NCI-H2227 (cell line): Measurements from ENCODE around the gene TSEN2.
"Not testable (repeated sequence)": the region's sequence is repeated elsewhere in the genome, so short reads cannot be mapped to it uniquely, and the experiment has no call there.

Source experiments
- DNase-seq: peaks from one replicate; lab custom pipeline; 2025; ENCODE audit not compliant: unreplicated experiment; lab: John Stamatoyannopoulos, UW

The TSEN2 gene

DNA sequence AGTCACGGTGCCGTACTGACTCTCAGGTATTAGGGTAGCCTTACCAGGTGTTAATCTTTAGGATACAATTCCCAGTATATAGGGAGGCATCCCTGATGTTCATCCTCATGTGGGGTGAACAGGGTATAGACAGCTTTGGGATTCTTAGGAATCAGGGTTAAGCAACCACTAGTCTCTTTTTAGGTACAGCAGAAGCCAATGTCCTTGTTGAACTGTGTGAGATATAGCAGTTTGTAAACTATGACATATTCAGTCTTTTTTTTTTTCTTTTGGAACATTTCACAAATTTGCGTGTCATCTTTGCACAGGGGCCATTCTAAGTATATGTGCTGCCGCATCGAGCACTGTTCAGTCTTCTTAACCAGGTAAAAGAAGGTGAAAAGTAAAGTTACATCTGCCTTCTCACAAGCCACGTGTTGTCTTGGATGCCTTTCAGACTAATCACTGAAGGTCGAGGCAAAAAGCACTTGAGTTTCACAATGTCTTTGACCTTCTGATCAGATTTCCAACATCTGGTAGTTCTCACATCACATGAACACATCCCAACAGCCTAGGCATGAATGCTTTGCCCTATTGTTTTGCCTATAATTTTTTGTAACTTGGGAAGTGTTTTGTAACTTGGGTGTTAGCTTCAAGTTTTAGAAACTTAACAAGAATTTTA is 17.2 kb downstream of the TSEN2 start:
- no peak for DNase-seq

DNA sequence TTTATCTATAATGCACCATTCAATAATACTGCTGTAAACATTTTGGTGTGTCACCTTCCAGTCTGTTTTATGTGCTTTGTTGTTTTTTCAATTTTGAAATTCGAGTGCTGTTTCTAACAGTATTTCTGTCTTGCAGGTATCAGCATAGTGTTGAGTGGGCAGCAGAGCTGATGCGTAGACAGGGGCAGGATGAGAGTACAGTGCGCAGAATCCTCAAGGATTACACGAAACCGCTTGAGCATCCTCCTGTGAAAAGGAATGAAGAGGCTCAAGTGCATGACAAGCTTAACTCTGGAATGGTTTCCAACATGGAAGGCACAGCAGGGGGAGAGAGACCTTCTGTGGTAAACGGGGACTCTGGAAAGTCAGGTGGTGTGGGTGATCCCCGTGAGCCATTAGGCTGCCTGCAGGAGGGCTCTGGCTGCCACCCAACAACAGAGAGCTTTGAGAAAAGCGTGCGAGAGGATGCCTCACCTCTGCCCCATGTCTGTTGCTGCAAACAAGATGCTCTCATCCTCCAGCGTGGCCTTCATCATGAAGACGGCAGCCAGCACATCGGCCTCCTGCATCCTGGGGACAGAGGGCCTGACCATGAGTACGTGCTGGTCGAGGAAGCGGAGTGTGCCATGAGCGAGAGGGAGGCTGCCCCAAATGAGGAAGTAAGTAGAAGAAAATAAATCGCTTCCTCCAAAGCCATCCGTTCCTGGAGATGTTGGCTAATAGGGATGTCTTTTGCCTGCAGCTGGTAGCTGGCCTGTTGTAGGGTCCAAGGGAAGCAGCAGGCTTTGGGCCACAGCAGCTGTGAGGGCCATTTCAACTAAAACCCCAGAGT is 19.1 kb downstream of the TSEN2 start:
- no peak for DNase-seq

DNA sequence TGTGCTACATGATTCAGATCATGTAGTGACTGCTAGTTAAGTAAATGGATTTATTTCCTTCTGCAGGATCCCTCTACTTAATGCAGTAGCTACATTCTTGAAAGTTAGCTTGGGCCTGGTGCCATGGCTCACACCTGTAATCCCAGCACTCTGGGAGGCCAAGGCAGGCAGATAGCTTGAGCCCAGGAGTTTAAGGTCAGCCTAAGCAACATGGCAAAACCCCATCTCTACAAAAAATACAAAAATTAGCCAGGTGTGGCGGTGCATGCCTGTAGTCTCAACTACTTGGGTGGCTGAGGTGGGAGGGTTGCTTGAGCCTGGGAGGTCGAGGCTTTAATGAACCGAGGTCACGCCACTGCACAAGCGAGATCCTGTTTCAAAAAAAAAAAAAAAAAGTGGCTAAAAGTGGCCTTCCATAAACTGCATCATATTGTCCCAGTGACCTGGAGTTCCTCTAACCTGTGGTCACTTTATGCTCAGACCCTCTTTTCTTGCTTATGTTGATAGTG is 22.0 kb downstream of the TSEN2 start:
- no peak for DNase-seq

DNA sequence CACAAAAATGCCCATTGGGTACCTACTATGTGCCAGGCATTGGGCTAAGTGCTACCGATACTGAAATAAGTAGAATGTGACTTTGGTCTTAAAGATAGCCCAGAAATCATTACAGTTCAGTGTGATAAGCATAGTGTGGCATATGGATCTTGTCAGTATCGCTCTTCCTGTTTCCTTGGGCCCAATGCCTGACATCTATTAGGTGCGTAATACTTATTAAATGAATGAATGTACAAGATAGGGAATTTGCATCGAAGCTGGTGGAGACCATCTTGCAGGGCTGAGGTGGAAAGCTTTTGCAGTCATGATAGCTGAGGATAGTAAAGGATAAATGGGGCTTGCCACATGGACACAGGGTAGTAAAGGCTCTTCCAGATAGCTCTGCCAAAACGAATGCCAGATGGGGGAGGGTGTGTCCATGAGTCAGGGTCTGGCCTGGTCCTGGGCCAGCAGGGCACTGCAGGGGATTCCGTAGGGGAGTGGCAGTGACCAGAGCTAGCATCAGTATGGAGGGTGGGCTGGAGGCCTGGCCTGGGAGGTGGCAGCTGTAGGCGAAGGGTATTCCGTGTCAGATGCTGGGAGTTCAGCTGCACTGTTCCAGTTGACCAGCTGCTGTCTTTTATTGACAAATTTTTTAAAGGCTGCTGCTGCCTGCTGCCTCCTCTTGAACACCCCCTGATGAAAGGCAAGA is 23.5 kb downstream of the TSEN2 start:
- DNase-seq: no peak

DNA sequence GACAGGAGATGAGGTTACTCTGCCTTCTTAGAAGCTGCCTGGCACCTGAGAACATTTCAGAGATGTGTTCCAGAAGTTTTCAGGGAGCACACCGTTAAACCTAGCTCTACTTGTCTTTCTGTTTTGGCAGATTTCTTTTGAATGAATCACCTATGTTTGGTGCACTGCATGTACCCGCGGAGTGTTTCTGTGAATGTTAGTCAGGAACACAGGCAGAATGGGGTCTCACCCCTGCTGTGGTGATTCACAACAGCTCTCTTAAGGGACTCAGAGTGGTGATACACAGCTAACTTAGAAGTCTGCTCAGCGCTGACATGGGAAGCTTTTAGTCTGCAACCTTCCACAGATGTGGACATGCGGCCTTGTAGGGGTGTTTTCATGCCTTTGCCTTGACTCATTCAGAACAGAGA is 24.0 kb downstream of the TSEN2 start:
- no peak for DNase-seq

DNA sequence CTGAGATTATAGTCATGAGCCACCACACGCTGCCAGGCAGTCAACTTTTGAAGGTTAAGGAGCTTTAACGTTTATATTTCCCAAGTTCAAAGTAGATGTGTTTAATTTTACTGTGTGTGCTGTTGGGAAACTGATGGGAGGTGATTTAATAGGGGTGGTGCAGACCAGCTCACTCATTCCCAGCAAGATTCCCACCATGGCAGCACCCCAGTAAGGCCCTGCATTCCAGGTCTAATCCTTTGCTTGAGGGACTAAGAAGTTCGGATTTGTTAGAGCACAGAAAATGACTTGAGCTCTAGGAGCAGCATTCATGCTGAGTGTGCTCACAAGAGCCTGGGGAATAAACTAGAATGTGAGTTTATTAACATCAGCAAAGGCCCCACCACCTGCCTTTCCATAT is 25.2 kb downstream of the TSEN2 start:
- no peak for DNase-seq

DNA sequence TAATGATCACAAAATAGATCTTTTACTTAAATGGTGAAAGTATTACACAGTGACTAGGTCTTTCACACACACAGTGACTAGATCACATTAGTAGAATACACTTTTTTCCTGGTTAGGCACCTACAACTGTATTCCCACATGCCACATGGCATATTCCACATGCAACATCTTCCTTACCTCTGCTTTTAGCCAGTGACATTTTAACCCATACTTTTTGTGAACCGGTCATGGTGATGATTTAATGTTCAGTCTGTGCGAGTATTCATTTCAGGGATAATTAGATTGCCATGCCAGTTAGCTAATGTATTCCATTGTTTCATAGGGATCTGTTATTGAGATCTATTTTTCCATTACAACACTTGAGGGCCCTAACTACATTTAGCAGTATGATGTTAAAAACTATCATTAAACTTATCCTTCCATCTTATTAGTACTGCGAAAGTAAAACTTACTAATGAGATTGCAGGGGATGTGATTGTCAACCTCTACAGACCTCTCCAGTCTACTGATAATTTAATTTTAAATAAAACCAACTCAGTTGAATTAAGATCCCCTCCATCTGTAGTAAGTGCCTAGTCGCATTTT is 28.3 kb downstream of the TSEN2 start:
- no peak for DNase-seq

DNA sequence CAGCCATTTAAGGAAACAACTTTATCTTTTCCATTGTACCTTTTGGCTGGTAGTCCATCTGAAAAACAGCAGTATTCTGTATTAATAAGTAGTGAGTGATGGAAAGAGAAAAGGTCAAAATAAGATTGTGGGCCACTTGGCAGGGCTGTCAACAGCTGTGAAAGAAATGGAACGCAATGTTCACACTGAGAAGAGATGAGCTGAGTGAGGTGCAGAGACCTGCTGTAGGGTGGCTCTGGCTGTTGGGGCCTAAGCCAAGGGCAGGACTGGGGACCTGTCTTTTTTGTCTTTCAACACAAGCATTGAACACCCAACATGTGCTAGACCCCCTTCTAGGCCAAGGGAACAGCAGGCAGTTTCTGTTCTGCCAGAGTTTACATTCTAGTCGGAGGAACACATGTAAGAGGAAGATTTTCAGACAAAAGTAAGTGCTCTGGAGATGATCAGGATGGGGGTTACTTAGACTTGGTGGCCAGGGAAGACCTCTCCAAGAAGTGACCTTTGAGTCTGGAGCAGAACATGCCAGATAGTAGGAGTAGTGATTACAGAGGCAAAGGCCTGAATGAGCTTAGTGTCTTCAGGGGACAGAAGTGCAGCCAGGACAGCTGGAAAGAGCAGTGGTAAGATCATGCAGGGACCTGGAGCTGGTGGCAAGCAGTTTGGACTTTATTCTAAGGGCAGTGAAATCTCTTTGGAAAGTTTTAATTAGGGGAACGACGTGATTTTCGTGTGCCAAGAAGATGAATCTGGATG is 29.6 kb downstream of the TSEN2 start:
- DNase-seq: no peak

DNA sequence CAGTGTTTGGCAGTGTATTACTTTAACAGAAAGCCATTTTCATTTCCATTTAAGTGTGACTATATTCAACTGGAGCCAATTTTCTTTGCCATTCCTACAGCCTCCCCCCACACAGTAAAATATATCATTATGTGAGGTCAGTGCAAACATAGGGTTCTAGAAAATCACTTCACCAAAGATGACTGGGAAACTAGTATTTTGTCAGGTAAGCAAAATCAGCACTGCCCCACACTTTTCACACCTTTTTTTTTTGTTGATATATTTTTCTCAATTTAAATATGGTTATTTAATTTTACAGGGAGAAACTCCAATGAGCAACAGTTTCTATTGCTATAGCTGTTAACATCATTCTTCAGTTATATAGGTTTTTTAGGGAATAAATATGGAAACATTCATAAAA is 31.4 kb downstream of the TSEN2 start:
- DNase-seq: no peak

DNA sequence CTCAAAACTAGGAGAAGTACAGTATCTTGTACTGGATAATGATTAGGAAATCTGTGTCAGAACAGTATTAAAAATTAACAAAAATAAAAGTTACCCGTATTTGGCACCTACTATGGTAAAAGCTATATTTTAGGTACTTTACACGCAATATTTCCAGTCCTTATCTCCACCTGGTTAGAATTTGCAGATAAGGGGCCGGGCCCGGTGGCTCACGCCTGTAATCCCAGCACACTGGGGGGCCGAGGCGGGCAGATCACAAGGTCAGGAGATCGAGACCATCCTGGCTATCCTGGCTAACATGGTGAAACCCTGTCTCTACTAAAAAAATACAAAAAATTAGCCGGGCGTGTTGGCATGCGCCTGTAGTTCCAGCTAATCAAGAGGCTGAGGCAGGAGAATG is 32.6 kb downstream of the TSEN2 start:
- DNase-seq: no peak

DNA sequence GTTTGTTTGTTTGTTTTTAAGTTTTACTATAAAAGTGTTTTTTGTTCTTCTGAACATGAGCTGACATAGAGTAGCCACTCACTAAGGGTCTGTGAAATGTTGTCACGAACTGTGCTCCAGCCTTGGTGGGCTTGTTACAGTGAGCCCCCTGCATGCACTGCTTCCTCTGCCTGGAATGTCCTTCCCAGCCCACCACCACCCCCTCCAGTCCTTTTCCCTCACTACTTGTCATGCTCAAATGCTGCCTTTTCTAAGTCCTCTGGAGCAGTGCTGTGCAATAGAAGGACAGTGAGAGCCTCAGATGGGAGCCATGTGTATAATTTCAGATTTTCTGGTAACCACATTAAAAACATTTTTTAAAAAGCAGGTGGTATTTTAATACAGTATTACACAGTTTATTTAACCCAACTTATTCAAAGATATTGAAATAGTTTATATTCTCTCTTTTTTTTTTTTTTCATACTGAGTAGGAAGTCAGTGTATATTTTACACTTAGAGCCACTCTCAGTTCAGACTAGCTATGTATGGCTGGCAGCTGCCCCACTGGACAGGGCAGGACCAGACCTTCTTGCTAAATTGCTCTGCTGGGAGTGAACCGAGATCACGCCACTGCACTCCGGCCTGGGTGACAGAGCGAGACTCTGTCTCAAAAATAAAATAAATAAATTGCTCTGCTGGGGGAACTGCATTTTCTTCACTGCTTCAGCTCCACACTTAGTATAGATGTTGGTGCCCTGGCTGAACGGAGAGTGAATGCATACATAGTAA is 34.2 kb downstream of the TSEN2 start:
- DNase-seq: no peak

DNA sequence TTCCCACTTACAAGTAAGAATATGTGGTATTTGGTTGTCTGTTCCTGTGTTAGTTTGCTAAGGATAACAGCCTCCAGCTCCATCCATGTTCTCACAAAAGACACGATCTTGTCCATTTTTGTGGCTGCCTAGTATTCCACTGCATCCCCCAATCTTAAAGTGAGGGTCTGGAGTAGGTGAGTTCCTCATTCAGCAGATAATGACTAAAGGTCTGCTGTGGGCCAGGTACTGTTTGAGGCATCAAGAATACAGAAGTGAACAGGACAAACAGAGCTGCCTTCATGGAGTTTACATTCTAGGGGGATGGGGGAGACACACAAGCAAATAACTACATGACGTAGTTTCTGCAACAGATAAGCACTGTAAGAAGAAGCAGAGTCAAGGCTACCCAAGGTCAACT is 36.7 kb downstream of the TSEN2 start:
- no peak for DNase-seq

DNA sequence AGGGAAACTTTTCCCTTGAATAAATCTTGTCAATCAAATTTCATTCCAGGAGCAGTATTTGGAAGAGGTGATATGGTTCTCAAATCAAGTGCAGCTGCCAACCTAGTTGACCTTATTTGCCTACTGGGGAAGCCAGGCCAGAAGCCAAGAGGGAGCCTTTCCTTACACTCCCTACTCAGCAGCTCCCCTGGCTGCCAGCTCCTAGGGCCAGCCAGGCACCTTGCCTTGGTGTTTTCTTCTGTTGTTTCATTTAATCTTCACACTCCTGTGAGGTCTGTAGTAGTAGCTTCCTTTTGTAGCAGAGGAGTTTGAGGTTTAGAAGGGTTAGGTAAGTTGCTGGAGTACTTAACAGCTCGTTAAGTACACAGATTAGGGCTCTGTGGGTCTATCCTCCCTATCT is 38.4 kb downstream of the TSEN2 start:
- DNase-seq: no peak

DNA sequence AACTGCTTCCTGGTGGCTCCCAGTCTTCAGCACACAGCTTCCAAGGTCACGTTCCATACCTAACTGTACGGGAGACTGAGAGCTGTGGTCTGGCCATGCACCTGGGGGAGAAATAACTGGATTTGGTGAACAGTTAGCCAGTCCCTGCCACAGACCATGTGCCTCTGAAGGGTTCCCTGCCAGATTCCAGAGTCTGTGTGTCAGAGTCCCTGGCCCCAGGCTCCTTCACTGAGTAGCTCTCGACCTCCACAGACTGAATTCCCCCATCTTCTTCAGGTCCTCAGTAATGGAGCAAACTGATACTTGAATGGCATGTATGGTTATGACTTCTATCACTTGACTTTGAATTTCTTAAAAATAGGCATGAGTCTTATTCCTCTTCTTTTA is 43.5 kb downstream of the TSEN2 start:
- no peak for DNase-seq

DNA sequence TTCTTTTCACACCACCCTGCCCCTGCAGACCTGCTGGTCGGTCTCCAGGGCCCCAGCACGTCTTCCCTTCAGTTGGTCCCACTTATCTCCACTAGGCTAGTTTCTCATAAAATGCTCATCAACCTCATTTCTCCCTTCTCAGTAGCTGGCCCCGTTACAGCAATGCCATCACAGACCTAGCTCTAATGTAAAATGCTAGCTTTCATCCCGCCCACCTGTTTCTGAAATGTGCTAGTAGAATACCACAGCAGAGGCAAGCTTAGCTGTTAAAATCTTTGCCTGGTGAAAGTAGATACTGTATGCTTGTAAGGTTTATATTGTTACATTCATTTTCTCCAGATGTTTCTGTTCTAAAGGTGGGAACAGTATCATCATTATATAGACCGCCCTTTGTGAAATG is 47.9 kb downstream of the TSEN2 start:
- DNase-seq: no peak

DNA sequence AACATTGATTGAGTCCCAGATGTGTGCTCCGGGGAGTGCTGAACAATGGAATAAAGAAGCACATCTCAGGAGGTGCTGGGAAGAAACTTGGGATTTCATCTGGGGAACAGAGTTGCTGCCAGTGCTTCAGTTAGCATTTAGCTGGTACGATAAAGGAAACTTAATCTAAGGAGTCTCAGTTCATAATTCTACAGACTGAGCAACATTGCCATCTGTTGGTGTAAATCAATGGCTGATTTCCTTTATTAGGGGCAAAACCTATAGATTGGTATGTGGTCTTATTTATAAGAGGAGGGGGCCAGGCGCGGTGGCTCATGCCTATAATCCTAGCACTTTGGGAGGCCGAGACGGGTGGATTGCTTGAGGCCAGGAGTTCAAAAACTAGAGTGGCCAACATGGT is 52.1 kb downstream of the TSEN2 start:
- DNase-seq: no peak

DNA sequence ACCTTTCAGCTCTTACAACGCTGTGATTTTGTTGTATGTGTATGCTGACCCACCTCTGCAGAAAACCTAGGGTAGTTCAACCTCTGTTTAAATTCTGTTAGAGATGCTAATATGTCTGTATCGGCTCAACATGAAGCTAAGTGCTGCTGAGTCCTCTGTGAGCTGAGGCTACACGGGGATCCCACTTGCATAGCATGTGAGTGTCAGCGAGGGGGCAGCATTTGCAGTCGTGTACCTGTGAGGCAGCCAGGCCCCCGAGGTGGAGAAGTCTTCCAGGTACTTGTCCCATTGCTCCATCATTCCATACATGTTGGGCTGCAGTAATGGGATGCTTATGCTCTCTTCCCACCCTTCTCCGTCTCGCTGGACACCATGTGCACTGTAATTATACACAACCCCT is 57.3 kb downstream of the TSEN2 start:
- DNase-seq: no peak

DNA sequence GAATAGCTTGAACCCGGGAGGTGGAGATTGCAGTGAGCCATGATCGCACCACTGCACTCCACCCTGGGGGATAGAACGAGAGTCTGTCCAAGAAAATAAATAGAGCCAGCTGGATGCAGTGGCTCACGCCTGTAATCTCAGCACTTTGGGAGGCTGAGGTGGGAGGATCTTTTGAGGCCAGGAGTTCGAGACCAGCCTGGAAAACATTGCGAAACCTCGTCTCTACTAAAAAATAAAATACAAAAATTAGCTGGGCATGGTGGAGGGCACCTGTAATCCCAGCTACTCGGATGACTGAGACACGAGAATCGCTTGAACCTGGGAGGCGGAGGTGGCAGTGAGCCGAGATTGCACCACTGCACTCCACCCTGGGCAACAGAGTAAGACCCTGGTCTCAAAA is 59.2 kb downstream of the TSEN2 start:
- not testable (repeated sequence) for DNase-seq

DNA sequence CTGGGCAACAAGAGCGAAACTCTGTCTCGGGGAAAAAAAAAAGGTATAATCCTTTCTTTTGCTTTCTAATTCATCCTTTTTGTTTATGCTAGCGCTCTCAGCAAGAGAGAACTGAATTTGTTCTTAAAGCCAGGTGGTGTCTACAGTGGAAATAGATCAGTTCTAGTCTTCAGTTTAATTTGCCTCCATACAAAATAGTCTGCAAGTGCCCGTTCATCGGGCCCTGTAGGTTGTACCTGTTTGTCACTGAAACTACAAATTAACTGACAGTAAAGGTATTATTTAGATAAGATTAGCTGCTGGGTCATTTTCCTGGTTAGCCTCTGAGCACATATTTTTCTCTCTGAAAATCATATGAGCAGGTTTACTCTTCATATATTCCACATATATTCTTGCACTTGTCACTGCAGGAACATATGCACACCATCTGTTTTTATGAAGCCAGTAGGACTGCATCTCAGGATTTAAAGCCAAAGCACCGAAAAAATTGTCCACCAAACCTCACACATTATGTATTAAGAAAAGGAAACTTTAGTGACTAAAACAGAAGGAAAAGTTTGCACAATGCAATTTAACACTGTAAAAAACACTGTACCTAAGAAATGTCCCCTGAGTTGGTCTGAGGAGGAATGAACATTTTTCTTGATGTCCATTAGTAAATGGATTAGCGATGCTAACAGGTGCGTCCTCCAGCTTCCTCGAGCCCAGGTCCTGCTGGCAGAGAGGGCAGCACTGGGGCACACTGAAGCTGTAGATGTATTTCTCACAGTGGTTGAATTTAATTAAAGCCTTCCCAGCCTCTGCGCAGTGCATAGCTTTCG is 60.6 kb downstream of the TSEN2 start:
- no peak for DNase-seq
